Panc1 (cell line): ENCODE results near the gene RPS19BP1. TPM values are rescaled to one million over a fixed set of nuclear protein-coding genes. Genes with fewer than 3 reads are reported as not detected.

Source experiments
- ATAC-seq: fragments of 200-7000 bp; cut with Tn5 transposase; 2 replicates; pipeline ENCODE4 v1.9.1; 2020; ENCODE audit warnings: mild to moderate bottlenecking, moderate library complexity
- BruUV-seq: library from RNA; stranded (reverse); fragments of 400-500 nt; replicated peaks from 2 replicates; lab custom pipeline; 2021; lab: Mats Ljungman, UMichigan
- CTCF ChIA-PET: fragments of 300-600 bp; sonication (Branson Sonifier 250); formaldehyde crosslinking; loops from one replicate; lab custom pipeline; 2022; ENCODE audit warnings: antibody characterized with exemption; lab: Charles Lee
- POLR2A ChIA-PET: fragments of 300-600 bp; sonication (Branson Sonifier 250); formaldehyde crosslinking; loops from one replicate; lab custom pipeline; 2022; ENCODE audit warnings: antibody characterized with exemption; lab: Charles Lee
- DNase-seq: peaks from one replicate; pipeline ENCODE4 v3.0.0-alpha.2; 2010; ENCODE audit warnings: low read depth, low spot score
- H3K27ac ChIP-seq: 2 replicates; pipeline ENCODE4 v1.5.1; 2011; ENCODE audit warnings: mild to moderate bottlenecking, low read length, inconsistent platforms
- H3K27me3 ChIP-seq: fragments of 200-500 bp; sonication (Bioruptor generic); 2 replicates; pipeline ENCODE4 v1.6.0; 2014; ENCODE audit warnings: low read length, inconsistent platforms; ENCODE audit not compliant: control insufficient read depth, insufficient read depth
- H3K36me3 ChIP-seq: fragments of 200-500 bp; sonication (Bioruptor generic); 2 replicates; pipeline ENCODE4 v1.5.1; 2014; ENCODE audit warnings: inconsistent platforms, mild to moderate bottlenecking, low read length, moderate library complexity; ENCODE audit not compliant: control insufficient read depth, insufficient read depth
- H3K4me1 ChIP-seq: 2 replicates; pipeline ENCODE4 v1.5.1; 2011; ENCODE audit warnings: inconsistent platforms, mild to moderate bottlenecking, low read length, moderate library complexity; ENCODE audit not compliant: control insufficient read depth, insufficient read depth
- H3K4me3 ChIP-seq, 2 experiments: 2 replicates each; pipeline ENCODE4 v1.5.1; 2011 to 2012; ENCODE audit warnings: low read depth in 2 of 2, low read length in 2 of 2, mild to moderate bottlenecking in 2 of 2, inconsistent platforms in 1 of 2, moderate library complexity in 1 of 2
- H3K9me3 ChIP-seq: fragments of 200-500 bp; sonication (Bioruptor generic); 2 replicates; pipeline ENCODE4 v1.5.1; 2014; ENCODE audit warnings: low read depth, mild to moderate bottlenecking, inconsistent platforms, low read length, moderate library complexity; ENCODE audit not compliant: control insufficient read depth, insufficient read depth
- CTCF ChIP-seq: fragments of 450-650 bp; IDR thresholded peaks from 2 replicates; pipeline ENCODE4 v1.5.1; 2017; ENCODE audit warnings: mild to moderate bottlenecking
- POLR2AphosphoS5 ChIP-seq: IDR thresholded peaks from 2 replicates; pipeline ENCODE4 v1.6.1; 2012; ENCODE audit warnings: mild to moderate bottlenecking, low read depth, low read length, moderate library complexity
- SIN3A ChIP-seq: IDR thresholded peaks from 2 replicates; pipeline ENCODE4 v1.6.1; 2012; ENCODE audit warnings: low read depth, mild to moderate bottlenecking, low read length, moderate library complexity, borderline replicate concordance; ENCODE audit not compliant: insufficient read depth
- TCF7L2 ChIP-seq: IDR thresholded peaks from 2 replicates; pipeline ENCODE4 v1.6.1; 2011; ENCODE audit warnings: mild to moderate bottlenecking, low read depth, low read length, inconsistent platforms
- in situ Hi-C: cut with HindIII; loops from 2 replicates; pipeline ENCODE4 v1.10.0; 2016; ENCODE audit warnings: low sequenced_read_pairs, low pct_unique_long_range_greater_than_20kb
- intact Hi-C: fragments of 100-400 bp; cut with micrococcal nuclease; formaldehyde crosslinking; loops from one replicate; pipeline ENCODE4 v1.10.0; 2022; ENCODE audit not compliant: unreplicated experiment
- total RNA-seq: library from RNA; stranded (reverse); gene quantifications from one replicate; pipeline ENCODE4 v1.2.1, GENCODE V29; 2021; ENCODE audit not compliant: unreplicated experiment
- TF ChIP-seq, protein P1 (sequence below), 2 experiments: IDR thresholded peaks; 2 replicates each; pipeline ENCODE4 v1.6.1; 2011 to 2012; ENCODE audit warnings: low read depth in 2 of 2, control low read depth in 1 of 2, low read length in 1 of 2, mild to moderate bottlenecking in 1 of 2, moderate library complexity in 1 of 2; ENCODE audit not compliant: insufficient read depth in 1 of 2

Gene RPS19BP1
- total RNA-seq, 1 experiment from 2014 or later: 123 TPM

DNA sequence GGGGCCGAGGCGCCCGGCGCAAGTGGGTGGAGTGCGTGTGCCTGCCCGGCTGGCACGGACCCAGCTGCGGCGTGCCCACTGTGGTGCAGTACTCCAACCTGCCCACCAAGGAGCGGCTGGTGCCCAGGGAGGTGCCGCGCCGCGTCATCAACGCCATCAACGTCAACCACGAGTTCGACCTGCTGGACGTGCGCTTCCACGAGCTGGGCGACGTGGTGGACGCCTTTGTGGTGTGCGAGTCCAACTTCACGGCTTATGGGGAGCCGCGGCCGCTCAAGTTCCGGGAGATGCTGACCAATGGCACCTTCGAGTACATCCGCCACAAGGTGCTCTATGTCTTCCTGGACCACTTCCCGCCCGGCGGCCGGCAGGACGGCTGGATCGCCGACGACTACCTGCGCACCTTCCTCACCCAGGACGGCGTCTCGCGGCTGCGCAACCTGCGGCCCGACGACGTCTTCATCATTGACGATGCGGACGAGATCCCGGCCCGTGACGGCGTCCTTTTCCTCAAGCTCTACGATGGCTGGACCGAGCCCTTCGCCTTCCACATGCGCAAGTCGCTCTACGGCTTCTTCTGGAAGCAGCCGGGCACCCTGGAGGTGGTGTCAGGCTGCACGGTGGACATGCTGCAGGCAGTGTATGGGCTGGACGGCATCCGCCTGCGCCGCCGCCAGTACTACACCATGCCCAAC, 44.6 kb downstream of the RPS19BP1 start:
- intact Hi-C loops (no loop called here), in situ Hi-C loops (no loop called here)
- CTCF ChIA-PET: no interaction called here
- H3K4me1 ChIP-seq: no peaks in the 10 kb centered on the region
- BruUV-seq: no TSS peak
- ATAC-seq (no peak), DNase-seq (no peak)
- H3K27me3 ChIP-seq: no peaks in the 10 kb centered on the region
- H3K27ac ChIP-seq: no peak overlapping the region
- no peaks in the 10 kb centered on the region for H3K9me3 ChIP-seq
- TF ChIP-seq TCF7L2 (no peak), CTCF (no peak), POLR2AphosphoS5 (no peak)
- TF ChIP-seq, protein P1, sequence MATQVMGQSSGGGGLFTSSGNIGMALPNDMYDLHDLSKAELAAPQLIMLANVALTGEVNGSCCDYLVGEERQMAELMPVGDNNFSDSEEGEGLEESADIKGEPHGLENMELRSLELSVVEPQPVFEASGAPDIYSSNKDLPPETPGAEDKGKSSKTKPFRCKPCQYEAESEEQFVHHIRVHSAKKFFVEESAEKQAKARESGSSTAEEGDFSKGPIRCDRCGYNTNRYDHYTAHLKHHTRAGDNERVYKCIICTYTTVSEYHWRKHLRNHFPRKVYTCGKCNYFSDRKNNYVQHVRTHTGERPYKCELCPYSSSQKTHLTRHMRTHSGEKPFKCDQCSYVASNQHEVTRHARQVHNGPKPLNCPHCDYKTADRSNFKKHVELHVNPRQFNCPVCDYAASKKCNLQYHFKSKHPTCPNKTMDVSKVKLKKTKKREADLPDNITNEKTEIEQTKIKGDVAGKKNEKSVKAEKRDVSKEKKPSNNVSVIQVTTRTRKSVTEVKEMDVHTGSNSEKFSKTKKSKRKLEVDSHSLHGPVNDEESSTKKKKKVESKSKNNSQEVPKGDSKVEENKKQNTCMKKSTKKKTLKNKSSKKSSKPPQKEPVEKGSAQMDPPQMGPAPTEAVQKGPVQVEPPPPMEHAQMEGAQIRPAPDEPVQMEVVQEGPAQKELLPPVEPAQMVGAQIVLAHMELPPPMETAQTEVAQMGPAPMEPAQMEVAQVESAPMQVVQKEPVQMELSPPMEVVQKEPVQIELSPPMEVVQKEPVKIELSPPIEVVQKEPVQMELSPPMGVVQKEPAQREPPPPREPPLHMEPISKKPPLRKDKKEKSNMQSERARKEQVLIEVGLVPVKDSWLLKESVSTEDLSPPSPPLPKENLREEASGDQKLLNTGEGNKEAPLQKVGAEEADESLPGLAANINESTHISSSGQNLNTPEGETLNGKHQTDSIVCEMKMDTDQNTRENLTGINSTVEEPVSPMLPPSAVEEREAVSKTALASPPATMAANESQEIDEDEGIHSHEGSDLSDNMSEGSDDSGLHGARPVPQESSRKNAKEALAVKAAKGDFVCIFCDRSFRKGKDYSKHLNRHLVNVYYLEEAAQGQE (IDR thresholded peaks at IDR 0.05; ENCODE audit: insufficient read depth in 1 of 2, low read depth in 2 of 2, low read length in 1 of 2): no peak
- H3K4me3 ChIP-seq: no peak overlapping the region
- POLR2A ChIA-PET: no interaction called here
- H3K36me3 ChIP-seq: no peaks in the 10 kb centered on the region

DNA sequence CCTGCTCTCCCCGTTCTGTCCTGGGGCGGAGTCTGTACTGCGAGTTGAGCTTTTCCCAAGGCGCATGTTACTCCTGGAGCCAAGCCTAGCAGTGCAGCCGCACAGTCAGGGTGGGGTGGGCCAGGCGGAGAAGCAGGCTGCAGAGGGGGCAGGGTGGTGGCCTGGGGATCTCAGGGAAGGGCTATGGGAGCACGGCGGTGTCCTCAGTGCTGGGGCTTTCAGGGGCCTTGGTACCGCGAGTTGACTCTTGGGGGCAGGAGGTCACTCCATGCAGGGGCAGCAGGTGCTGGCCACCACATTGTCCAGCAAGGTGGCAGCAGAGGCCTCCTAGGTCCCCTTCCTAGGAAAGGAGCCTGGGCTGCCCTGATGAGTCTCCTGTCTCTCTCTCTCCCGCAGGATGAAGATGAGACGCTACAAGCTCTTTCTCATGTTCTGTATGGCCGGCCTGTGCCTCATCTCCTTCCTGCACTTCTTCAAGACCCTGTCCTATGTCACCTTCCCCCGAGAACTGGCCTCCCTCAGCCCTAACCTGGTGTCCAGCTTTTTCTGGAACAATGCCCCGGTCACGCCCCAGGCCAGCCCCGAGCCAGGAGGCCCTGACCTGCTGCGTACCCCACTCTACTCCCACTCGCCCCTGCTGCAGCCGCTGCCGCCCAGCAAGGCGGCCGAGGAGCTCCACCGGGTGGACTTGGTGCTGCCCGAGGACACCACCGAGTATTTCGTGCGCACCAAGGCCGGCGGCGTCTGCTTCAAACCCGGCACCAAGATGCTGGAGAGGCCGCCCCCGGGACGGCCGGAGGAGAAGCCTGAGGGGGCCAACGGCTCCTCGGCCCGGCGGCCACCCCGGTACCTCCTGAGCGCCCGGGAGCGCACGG, 45.4 kb downstream of the RPS19BP1 start:
- TF ChIP-seq SIN3A (no peak), CTCF (no peak), POLR2AphosphoS5 (no peak), TCF7L2 (no peak)
- TF ChIP-seq, protein P1 (IDR thresholded peaks at IDR 0.05; ENCODE audit: insufficient read depth in 1 of 2, low read depth in 2 of 2, low read length in 1 of 2): no peak
- H3K4me1 ChIP-seq: no peaks in the 10 kb centered on the region
- in situ Hi-C loops (no loop called here), intact Hi-C loops (no loop called here)
- ChIA-PET CTCF (no interaction called here), POLR2A (no interaction called here)
- H3K27ac ChIP-seq: no peak overlapping the region
- no peak for ATAC-seq
- no peaks in the 10 kb centered on the region for H3K27me3 ChIP-seq
- no peak overlapping the region for H3K4me3 ChIP-seq
- BruUV-seq: no TSS peak
- no peaks in the 10 kb centered on the region for H3K9me3 ChIP-seq
- H3K36me3 ChIP-seq: no peaks in the 10 kb centered on the region
- no peak for DNase-seq
